HEK293 (cell line): ENCODE data around the gene GNG7.
A peak's percentile ranks its signal among the peaks of the same experiment; 100 is the strongest.

Source experiments
- ZNF585B ChIP-seq: fragments of 450-650 bp; formaldehyde crosslinking; IDR thresholded peaks from 2 replicates; pipeline ENCODE4 v1.5.1; 2016; ENCODE audit warnings: missing biosample characterization, missing genetic modification characterization
- ZXDB ChIP-seq: fragments of 450-650 bp; formaldehyde crosslinking; IDR thresholded peaks from 2 replicates; pipeline ENCODE4 v1.5.1; 2016; ENCODE audit warnings: missing biosample characterization, missing genetic modification characterization
- TF ChIP-seq, protein P1 (sequence below): fragments of 450-650 bp; formaldehyde crosslinking; IDR thresholded peaks from 2 replicates; pipeline ENCODE4 v1.5.1; 2016; ENCODE audit warnings: missing biosample characterization, missing genetic modification characterization
- TF ChIP-seq, protein P2 (sequence below): fragments of 450-650 bp; formaldehyde crosslinking; IDR thresholded peaks from 2 replicates; pipeline ENCODE4 v1.5.1; 2016; ENCODE audit warnings: missing biosample characterization, missing genetic modification characterization

GRCh38 chr19:2739602-2740313, 37.3 kb upstream of the GNG7 start, which contains the start of gene SLC39A3:
- no peak for TF ChIP-seq ZNF585B
- TF ChIP-seq, protein P1, sequence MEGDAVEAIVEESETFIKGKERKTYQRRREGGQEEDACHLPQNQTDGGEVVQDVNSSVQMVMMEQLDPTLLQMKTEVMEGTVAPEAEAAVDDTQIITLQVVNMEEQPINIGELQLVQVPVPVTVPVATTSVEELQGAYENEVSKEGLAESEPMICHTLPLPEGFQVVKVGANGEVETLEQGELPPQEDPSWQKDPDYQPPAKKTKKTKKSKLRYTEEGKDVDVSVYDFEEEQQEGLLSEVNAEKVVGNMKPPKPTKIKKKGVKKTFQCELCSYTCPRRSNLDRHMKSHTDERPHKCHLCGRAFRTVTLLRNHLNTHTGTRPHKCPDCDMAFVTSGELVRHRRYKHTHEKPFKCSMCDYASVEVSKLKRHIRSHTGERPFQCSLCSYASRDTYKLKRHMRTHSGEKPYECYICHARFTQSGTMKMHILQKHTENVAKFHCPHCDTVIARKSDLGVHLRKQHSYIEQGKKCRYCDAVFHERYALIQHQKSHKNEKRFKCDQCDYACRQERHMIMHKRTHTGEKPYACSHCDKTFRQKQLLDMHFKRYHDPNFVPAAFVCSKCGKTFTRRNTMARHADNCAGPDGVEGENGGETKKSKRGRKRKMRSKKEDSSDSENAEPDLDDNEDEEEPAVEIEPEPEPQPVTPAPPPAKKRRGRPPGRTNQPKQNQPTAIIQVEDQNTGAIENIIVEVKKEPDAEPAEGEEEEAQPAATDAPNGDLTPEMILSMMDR (tag by site-specific recombination): no peak
- TF ChIP-seq ZXDB (tag by site-specific recombination): peak; percentile 100
- TF ChIP-seq, protein P2, sequence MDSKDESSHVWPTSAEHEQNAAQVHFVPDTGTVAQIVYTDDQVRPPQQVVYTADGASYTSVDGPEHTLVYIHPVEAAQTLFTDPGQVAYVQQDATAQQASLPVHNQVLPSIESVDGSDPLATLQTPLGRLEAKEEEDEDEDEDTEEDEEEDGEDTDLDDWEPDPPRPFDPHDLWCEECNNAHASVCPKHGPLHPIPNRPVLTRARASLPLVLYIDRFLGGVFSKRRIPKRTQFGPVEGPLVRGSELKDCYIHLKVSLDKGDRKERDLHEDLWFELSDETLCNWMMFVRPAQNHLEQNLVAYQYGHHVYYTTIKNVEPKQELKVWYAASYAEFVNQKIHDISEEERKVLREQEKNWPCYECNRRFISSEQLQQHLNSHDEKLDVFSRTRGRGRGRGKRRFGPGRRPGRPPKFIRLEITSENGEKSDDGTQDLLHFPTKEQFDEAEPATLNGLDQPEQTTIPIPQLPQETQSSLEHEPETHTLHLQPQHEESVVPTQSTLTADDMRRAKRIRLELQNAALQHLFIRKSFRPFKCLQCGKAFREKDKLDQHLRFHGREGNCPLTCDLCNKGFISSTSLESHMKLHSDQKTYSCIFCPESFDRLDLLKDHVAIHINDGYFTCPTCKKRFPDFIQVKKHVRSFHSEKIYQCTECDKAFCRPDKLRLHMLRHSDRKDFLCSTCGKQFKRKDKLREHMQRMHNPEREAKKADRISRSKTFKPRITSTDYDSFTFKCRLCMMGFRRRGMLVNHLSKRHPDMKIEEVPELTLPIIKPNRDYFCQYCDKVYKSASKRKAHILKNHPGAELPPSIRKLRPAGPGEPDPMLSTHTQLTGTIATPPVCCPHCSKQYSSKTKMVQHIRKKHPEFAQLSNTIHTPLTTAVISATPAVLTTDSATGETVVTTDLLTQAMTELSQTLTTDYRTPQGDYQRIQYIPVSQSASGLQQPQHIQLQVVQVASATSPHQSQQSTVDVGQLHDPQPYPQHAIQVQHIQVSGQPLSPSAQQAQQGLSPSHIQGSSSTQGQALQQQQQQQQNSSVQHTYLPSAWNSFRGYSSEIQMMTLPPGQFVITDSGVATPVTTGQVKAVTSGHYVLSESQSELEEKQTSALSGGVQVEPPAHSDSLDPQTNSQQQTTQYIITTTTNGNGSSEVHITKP (tag by site-specific recombination): 0 out of 2 replicates have a peak, but pooled peaks have one; percentile 22
